Measurements from ENCODE around the gene ALDH3B2.

DNA sequence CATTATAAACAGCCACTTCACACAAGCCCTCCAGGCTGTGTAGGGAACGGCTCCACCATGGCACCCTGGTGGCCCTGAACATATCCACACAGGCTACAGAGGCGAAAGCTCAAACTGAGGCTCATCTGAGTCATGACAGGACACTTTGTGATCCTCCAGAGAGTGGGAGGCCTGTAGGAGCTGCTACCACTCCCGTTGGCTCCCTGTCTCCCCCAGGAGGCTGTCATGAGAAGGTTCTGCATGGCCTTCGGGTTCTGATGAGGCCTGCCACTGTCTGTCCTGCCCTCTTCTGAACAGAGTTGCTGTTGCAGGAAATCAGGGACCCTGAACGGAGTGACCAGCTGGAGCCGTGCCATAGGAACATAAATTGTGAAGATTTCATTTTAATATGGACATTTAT lies 23.8 kb upstream of the ALDH3B2 start:
- TF ChIP-seq, protein P1, sequence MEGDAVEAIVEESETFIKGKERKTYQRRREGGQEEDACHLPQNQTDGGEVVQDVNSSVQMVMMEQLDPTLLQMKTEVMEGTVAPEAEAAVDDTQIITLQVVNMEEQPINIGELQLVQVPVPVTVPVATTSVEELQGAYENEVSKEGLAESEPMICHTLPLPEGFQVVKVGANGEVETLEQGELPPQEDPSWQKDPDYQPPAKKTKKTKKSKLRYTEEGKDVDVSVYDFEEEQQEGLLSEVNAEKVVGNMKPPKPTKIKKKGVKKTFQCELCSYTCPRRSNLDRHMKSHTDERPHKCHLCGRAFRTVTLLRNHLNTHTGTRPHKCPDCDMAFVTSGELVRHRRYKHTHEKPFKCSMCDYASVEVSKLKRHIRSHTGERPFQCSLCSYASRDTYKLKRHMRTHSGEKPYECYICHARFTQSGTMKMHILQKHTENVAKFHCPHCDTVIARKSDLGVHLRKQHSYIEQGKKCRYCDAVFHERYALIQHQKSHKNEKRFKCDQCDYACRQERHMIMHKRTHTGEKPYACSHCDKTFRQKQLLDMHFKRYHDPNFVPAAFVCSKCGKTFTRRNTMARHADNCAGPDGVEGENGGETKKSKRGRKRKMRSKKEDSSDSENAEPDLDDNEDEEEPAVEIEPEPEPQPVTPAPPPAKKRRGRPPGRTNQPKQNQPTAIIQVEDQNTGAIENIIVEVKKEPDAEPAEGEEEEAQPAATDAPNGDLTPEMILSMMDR (IDR thresholded peaks at IDR 0.05; ENCODE audit: insufficient read depth, low read length, poor library complexity, severe bottlenecking) = no peak
- no peak for TF ChIP-seq EZH2phosphoT487 (conservative IDR thresholded peaks at IDR 0.05; ENCODE audit: low read length)
